Epidermal melanocyte (primary cell): Measurements from ENCODE around the gene PRND.
"Not testable (repeated sequence)": the region's sequence is repeated elsewhere in the genome, so short reads cannot be mapped to it uniquely, and the experiment has no call there.

Source experiments
- DNase-seq: peaks from one replicate; pipeline ENCODE4 v3.0.0; 2011; ENCODE audit warnings: low spot score; ENCODE audit not compliant: insufficient read length

Gene PRND

GRCh38 chr20:4736875-4737274, 15.2 kb downstream of the PRND start:
- DNase-seq: no peak

DNA sequence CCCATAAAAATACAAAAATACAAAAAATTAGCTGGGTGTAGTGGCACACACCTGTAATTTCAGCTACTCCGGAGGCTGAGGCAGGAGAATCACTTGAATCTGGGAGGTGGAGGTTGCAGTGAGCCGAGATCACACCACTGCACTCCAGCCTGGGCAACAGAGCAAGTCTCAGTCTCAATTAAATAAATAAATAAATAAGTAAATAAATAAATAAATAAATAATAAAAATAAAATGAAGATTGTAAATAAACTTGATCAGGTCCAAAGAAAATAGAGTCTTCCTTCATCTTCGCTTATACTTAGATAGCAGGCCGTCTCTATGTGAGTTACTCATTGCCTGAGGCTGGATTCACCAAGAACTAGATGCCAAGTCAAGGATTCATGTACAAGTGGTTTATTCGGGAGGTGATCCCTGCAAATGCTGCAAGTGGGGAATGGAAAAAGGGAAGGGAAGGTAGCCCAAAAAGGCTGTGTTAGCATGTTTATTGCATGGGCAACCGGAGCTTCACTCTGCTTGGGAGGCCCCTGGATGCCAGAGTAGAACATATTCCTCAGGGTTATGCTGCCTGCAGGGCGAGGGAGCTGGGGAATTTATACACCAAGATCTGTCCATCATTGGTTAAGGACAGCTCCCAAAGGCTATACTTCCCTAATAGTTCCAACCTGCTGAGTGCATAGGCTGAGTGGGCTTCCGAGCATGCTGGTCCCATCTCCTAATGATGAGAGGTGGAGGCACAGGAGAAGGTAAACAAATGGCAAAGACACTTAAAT, 16.3 kb downstream of the PRND start:
- DNase-seq: no peak

GRCh38 chr20:4740774-4741431, 19.2 kb downstream of the PRND start:
- no peak for DNase-seq

DNA sequence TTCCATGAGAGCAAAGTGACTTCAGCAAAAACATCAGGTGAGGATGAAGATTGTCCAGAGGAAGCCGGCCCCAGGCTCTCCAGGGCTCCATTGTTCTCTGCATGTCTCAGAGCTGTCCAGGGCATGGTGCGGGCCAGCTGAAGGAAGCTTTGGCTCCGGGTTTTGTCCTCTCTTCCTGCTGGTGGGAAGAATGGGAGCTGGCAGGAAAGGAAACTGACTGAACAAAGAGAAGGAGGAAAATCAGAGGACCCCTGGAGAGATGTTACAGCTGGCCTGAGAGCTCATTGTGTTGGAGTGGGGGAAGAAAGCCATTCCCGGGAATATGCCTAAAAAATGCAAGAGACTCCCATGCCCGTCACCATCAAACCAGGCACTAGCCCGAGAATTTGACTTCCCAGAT, 27.1 kb downstream of the PRND start:
- DNase-seq: no peak

GRCh38 chr20:4749326-4749725, 27.6 kb downstream of the PRND start:
- DNase-seq: no peak

DNA sequence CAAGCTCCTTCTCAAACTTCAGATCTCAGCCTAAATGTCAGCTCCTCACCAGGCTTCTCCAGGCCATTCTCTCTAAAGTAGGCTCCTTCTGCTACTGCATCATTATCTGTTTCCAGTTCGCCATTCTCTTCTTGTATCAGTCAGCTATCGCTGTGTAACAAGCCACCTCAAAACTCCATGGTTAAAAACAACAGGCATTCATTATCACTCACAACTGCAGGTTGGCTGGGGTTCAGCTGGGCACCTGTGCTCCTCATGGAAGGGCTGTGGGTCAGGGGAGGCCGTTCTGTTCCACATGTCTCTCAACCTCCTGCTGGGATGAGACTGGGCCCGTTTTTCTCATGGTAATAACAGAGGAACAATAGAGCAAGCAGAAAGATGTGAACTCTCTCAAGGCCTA, 28.7 kb downstream of the PRND start:
- no peak for DNase-seq

- not testable (repeated sequence) for DNase-seq
Measured at GRCh38 chr20:4759100-4759884, 37.6 kb downstream of the PRND start.

- no peak for DNase-seq
Measured at GRCh38 chr20:4763261-4763660, 41.6 kb downstream of the PRND start.

- DNase-seq: no peak
Measured at GRCh38 chr20:4763723-4764510, 42.2 kb downstream of the PRND start.

GRCh38 chr20:4764805-4765204, 43.1 kb downstream of the PRND start:
- DNase-seq: no peak

- no peak for DNase-seq
Measured at GRCh38 chr20:4765681-4766080, 44.0 kb downstream of the PRND start.

GRCh38 chr20:4766631-4767030, 44.9 kb downstream of the PRND start:
- no peak for DNase-seq

DNA sequence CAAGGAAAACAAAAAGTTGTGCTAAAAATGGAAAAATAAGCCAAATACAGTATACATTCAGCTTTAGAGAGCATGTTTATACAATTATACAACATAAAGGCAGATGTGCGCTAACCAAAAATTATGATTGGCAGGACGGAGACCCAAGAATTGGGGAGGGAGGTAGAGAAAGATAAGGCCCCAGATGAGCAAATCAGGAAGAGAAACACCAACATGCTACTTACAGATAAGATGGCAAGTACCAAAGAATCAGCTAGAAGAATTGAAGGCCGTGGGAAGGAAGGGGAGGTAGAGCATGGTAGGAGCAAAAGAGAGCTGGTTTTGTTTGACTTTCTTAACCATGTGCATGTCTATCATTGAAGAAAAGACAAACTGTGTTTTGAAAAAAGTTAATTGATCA, 45.4 kb downstream of the PRND start:
- DNase-seq: no peak

- no peak for DNase-seq
Measured at GRCh38 chr20:4769328-4769727, 47.6 kb downstream of the PRND start.

DNA sequence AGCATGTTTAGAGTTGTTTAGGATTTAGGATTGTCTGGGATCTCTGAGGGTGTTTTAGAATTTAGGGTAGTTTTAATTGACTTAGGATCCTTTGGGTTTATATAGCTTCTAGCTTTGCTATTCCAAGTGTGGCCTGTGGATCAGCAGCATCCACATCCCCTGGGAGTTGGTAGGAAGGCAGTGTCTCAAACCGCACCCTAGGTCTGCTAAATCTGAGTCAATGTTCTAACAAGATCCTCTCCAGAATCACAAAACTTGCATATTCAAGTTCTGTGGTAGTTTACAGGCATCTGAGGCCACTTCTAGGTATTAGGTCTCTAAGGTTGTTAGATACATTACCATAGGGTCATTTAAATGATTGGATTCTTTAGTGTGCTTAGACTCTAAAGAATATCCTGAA, 48.3 kb downstream of the PRND start:
- no peak for DNase-seq

DNA sequence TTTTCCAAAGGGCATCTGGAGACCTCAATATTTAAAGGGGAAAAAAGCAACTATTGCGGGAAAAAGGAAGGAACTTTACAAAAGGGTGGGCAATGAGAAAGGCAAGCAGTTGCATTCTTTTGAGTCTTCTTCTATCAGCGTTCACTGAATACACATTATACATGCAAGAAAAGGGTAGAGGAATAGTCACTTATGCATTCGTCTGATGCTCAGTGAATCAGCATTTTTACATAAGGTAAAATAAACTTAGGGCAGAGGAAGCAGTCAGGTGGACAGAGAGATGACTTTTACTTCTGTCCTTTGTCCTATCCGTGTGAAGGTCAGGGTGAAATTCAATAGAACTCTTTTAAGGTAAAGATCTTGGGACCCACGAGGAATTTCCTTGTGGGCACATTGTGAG, 49.3 kb downstream of the PRND start:
- DNase-seq: no peak

DNA sequence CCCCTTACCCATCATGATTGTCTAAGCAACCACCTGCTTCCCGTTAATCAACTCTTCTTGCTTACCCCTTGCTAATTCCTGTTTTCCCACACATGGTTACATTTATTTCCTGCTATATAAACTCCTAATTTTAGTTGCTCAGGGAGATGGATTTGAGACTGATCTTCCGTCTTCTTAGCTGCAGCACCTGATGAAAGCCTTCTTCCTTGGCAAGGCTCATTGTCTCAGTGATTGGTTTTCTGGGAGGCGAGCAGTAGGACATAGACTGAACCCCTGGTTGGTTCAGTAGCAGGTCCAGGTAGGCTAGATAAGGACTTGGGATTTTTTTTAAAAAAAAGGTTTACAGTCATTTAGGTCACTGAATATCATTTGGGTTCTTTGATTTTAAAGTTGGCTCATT, 50.4 kb downstream of the PRND start:
- no peak for DNase-seq

- not testable (repeated sequence) for DNase-seq
Measured at GRCh38 chr20:4773014-4773413, 51.3 kb downstream of the PRND start.

DNA sequence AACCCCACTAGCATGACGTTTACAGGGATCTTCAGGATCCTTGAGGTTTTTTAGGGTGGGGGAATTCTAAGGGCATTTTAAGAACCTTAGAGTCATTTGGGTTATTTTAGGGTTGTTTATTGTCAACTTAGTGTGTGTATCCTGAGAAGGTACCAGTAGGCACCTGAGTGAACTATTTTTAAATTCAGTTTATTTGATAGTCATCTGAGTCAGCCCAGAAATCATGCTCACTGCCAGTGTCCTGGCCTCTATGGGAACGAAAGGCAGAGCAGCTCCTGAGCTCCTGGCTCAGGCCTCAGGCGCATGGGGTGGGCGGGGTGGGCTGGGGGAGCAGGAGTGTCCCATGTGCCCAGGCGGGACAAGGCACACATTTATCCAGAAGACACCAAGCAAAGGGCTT, 52.0 kb downstream of the PRND start:
- DNase-seq: no peak

DNA sequence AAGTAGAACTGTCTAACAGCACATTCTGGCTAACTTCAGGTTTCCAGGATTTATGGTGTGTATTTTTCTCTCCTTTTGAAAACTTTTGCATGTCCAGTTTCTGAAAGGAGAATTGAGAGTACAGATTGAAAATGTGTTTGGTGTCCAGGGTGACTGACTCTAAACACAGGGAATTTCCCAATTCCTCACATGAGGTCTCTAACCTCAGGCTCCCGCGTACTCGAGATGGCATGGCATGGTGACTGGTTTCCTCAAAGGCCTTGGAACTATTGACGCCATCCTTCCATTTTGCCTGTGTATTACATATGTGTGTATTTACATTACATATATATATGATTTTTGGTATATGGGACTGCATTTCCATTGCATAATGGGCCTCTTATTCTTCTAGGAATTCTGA, 52.5 kb downstream of the PRND start:
- DNase-seq: no peak

- DNase-seq: no peak
Measured at GRCh38 chr20:4775322-4776078, 53.8 kb downstream of the PRND start.
